Aorta (tissue), 5 donors: ENCODE data around the gene THADA. TPM values are rescaled to one million over a fixed set of nuclear protein-coding genes. Genes with fewer than 3 reads are reported as not detected.

Experiments
- ATAC-seq: fragments of 200-7000 bp; cut with Tn5 transposase; one replicate; pipeline ENCODE4 v1.9.1; 2022; ENCODE audit warnings: moderate library complexity; ENCODE audit not compliant: low FRiP score
- DNase-seq, 2 donors: peaks; one replicate each; pipeline ENCODE4 v3.0.0-alpha.2; 2020
- H3K27ac ChIP-seq, 2 donors: one replicate each; pipeline ENCODE4 v1.5.1; 2013; ENCODE audit warnings: low read length in 2 of 2, mild to moderate bottlenecking in 2 of 2, moderate library complexity in 2 of 2, control low read depth in 1 of 2, inconsistent platforms in 1 of 2, low read depth in 1 of 2
- H3K27me3 ChIP-seq, 2 donors: one replicate each; pipeline ENCODE4 v1.6.1; 2013; ENCODE audit warnings: control low read depth in 1 of 2, low read length in 1 of 2, mild to moderate bottlenecking in 1 of 2, moderate library complexity in 1 of 2; ENCODE audit not compliant: insufficient read depth in 2 of 2, control insufficient read depth in 1 of 2
- H3K36me3 ChIP-seq, 2 donors: one replicate each; pipeline ENCODE4 v1.6.1; 2013; ENCODE audit warnings: control low read depth in 1 of 2, low read length in 1 of 2, mild to moderate bottlenecking in 1 of 2; ENCODE audit not compliant: insufficient read depth in 2 of 2, control insufficient read depth in 1 of 2
- H3K4me1 ChIP-seq, 2 donors: one replicate each; pipeline ENCODE4 v1.6.1; 2013; ENCODE audit warnings: low read length in 2 of 2, control low read depth in 1 of 2, mild to moderate bottlenecking in 1 of 2, moderate library complexity in 1 of 2; ENCODE audit not compliant: insufficient read depth in 2 of 2, control insufficient read depth in 1 of 2
- H3K4me3 ChIP-seq, 2 donors: one replicate each; pipeline ENCODE4 v1.5.1; 2013; ENCODE audit warnings: low read length in 2 of 2, control low read depth in 1 of 2, mild to moderate bottlenecking in 1 of 2
- H3K9me3 ChIP-seq: one replicate; pipeline ENCODE4 v1.6.1; 2013; ENCODE audit warnings: mild to moderate bottlenecking, low read length; ENCODE audit not compliant: control insufficient read depth
- WGBS, 2 donors: extraction: QIAGEN DNeasy Blood & Tissue Kit; methylation state at CpG; one replicate each; pipeline ENCODE4 v1.1.7; 2013; 5-methylcytosine and 5-hydroxymethylcytosine counted together
- intact Hi-C, 2 donors: fragments of 100-400 bp; cut with DNase I; formaldehyde crosslinking; loops; one replicate each; pipeline versions ENCODE4 v1.14.2 to v1.15.0; 2022
- polyA plus RNA-seq, 2 donors: library from polyadenylated mRNA; stranded (reverse); fragments of 200-250 nt; gene quantifications; one replicate each; pipeline ENCODE4 v1.2.3, GENCODE V29; 2013
- total RNA-seq, 2 donors: library from RNA; stranded (reverse); fragmentation: NEBNext Ultra II Directional; extraction: Animal tissue kit (Norgen Biotek cat#: 25700); gene quantifications; one replicate each; pipeline ENCODE4 v1.2.1, GENCODE V29; 2021
- donor health status: healthy with polysubstance abuse.
- donor health status: Bipolar disorder and iron deficiency.
- donor health status: DM: no; HTN: no; CAD: no.
- donor health status: DM: no; HTN: no; CAD: no.
- donor health status: DM: yes; HTN: yes; CAD: no.

Gene THADA
- total and polyA plus RNA-seq, 4 donors, result 12.4 to 38.5 (median 25.0) TPM

- Histone ChIP-seq H3K27me3 (no peaks in the 10 kb centered on the region), H3K36me3 (no peaks in the 10 kb centered on the region), H3K4me3 (no peak overlapping the region), H3K9me3 (no peaks in the 10 kb centered on the region), H3K4me1 (peaks cover 0 to 12% of the 10 kb centered on the region in 2 donors), H3K27ac (peak overlapping the region; percentile 17 to 57)
- intact Hi-C loops, result loop anchor here in 1 of 2 donors (5.0 kb wide), 1 partner anchor 48 kb away; no protein-coding TSS in a partner anchor
- 10 to 13% methylated on average over 4 of the region's 4 CpGs for WGBS, 2 donors
- ATAC-seq (no peak), DNase-seq (no peak)
Observed at GRCh38 chr2:43414586-43415135, 181.2 kb downstream of the THADA start.

- 89 to 91% methylated on average over 2 of the region's 2 CpGs for WGBS, 2 donors
- intact Hi-C loops, result no loop called here
- Histone ChIP-seq H3K36me3 (no peaks in the 10 kb centered on the region), H3K27me3 (no peaks in the 10 kb centered on the region), H3K9me3 (no peaks in the 10 kb centered on the region), H3K27ac (no peak overlapping the region), H3K4me1 (peaks cover 0 to 10% of the 10 kb centered on the region in 2 donors), H3K4me3 (no peak overlapping the region)
- DNase-seq, result no peak
- no peak for ATAC-seq
Observed at GRCh38 chr2:43414033-43414432, 181.8 kb downstream of the THADA start.

DNA sequence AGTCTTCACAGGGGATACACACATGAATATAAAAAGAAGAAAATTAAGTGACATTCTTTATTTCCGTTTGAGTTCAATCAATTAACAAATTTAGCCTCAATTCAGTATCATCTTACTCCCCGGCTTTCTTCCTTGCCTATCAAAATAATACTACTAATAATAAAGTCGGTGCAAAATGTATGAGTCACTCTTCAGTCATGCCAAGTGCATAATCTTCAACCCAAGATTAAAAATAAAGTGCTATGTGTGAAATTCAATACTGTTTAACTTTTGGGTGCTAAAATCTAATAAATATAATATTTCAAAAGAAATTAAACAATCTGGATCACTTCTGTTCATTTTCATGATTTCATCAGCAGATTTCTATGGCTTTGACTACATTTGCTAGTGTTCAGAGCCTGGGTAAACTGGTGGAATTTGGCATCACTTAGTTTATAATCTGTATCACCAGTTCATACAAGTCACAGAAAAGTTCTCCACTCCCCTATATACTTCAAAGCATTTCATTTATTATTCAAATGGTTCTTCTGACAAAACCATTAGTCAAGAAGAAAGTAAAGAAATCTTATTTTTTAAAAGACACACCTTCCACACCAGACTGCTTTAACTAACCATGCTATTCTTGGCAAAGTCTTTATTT, 183.6 kb downstream of the THADA start:
- H3K9me3 ChIP-seq, result no peaks in the 10 kb centered on the region
- H3K4me3 ChIP-seq, result no peak overlapping the region
- no peaks in the 10 kb centered on the region for H3K27me3 ChIP-seq
- 2 to 4% methylated on average over 3 of the region's 3 CpGs for WGBS, 2 donors
- DNase-seq (no peak), ATAC-seq (peak; percentile 70)
- no peak overlapping the region for H3K27ac ChIP-seq
- intact Hi-C loops, result no loop called here
- peaks cover 0 to 7% of the 10 kb centered on the region in 2 donors for H3K4me1 ChIP-seq
- H3K36me3 ChIP-seq, result no peaks in the 10 kb centered on the region

DNA sequence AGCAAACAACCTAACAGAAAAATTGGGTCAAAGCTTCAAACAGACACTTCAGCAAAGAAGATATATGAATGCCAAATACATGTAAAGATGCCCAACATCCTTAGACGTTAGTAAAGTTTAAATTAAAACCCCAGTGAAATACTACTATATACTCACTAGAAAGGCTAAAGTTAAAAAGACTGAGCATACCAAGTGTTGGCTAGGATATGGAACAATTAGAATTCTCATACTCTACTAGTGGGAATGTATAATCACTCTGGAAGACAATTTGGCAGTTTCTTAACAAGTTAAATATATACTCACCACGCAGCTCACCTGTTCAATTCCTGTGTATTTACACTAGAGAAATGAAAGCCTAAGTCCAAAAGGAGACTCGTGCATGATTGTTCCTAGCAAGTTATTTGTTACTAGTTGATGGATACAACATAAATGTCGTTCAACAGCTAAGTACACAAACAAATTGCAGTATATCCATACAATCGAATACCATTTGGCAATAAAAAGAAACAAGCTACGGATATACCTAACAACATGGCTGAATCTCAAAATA, 185.7 kb downstream of the THADA start:
- intact Hi-C loops, result no loop called here
- H3K9me3 ChIP-seq, result no peaks in the 10 kb centered on the region
- DNase-seq (no peak), ATAC-seq (no peak)
- H3K27ac ChIP-seq, result no peak overlapping the region
- H3K27me3 ChIP-seq, result no peaks in the 10 kb centered on the region
- H3K4me3 ChIP-seq, result no peak overlapping the region
- no peaks in the 10 kb centered on the region for H3K36me3 ChIP-seq
- WGBS, 2 donors, result 90 to 91% methylated on average over 6 of the region's 6 CpGs
- H3K4me1 ChIP-seq, result peaks cover under 1 to 3% of the 10 kb centered on the region in 2 donors

DNA sequence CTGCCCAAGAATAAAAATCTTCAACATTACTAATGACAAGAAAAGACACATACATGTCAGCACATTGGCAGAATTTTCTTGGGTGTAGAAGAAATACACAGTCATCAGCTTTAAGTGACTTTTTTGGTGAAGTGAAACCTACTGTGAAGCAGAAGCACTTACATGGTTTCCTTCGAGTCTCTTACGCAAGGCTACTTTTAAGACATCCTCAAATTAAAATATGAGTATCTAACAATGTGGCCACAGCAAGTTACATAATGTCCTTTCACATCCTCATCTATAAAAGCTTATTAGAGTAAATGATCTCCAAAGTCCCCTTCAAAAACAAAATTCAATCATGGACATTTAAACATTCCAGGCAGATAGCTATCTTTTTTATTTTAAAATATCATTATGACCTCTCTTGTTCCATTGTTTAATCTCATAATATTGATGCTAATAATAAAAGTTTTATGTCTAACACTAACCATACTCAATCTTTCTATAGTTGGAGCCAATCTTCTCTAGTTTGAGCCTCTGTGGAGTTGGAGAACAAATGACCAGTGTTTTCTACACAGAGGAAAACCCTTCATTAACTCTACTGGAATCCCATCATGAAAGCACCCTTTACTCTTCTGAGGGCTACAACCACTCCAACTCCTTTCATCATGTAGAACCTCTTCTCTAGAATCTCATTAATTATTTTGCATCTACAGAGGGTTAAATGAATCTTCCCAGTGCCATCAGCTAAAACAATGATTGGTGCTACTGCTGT, 187.3 kb downstream of the THADA start:
- DNase-seq (no peak), ATAC-seq (peak; percentile 34)
- intact Hi-C loops, result no loop called here
- WGBS, 2 donors, result 83% methylated on average over 2 of the region's 2 CpGs
- Histone ChIP-seq H3K4me1 (peaks cover 0 to 3% of the 10 kb centered on the region in 2 donors), H3K9me3 (no peaks in the 10 kb centered on the region), H3K27me3 (no peaks in the 10 kb centered on the region), H3K36me3 (no peaks in the 10 kb centered on the region), H3K27ac (no peak overlapping the region), H3K4me3 (no peak overlapping the region)

DNA sequence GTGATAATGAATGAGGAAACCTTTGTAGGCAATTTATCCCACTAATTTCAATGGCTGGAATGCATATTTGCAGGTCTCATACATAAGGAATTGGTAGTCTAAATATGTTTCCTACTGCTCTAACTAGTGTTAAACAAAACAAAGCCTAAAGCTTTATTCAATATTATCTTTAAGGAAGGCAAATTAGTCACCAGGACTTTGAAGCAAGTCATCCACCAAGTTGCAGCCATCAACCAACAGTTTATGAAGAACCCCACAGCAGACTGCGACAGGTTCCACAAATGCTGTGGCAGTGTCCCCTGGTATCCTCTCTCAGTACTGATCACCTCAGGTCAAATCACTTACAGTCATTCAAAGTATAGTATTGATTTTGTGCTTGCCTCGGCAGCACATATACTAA, 187.9 kb downstream of the THADA start:
- Histone ChIP-seq H3K27ac (no peak overlapping the region), H3K4me1 (peaks cover 0 to 3% of the 10 kb centered on the region in 2 donors), H3K9me3 (no peaks in the 10 kb centered on the region), H3K4me3 (no peak overlapping the region), H3K36me3 (no peaks in the 10 kb centered on the region), H3K27me3 (no peaks in the 10 kb centered on the region)
- intact Hi-C loops, result no loop called here
- whole genome bisulfite sequencing, 2 donors, result 90 to 91% methylated on average over 2 of the region's 2 CpGs
- no peak for DNase-seq
- ATAC-seq, result no peak

- Histone ChIP-seq H3K36me3 (no peaks in the 10 kb centered on the region), H3K27ac (no peak overlapping the region), H3K4me1 (peaks cover 0 to 3% of the 10 kb centered on the region in 2 donors), H3K9me3 (no peaks in the 10 kb centered on the region), H3K4me3 (no peak overlapping the region), H3K27me3 (no peaks in the 10 kb centered on the region)
- ATAC-seq (no peak), DNase-seq (no peak)
- intact Hi-C loops, result no loop called here
- WGBS, 2 donors, result 21 to 36% methylated on average over 6 of the region's 6 CpGs
Observed at GRCh38 chr2:43406651-43407279, 189.1 kb downstream of the THADA start.

DNA sequence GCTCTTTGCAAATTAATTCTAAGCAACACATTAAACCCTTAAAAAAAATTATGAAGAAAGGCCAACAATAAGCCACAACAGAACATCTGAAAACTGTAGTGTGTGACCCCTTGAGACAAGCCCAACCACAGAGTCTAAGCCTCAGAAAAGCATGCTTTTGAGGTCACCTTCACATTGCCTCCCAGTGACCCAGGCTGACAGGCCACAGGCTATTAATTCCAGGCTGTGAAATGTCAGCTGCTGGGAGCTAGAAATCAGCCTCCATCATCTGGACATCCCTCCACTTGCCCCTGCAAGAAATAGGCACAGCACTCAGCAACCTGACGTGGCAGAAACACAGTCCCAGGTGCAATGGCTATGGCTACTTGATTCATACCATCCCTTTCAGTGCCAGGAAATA, 190.0 kb downstream of the THADA start:
- no peak for ATAC-seq
- Histone ChIP-seq H3K36me3 (no peaks in the 10 kb centered on the region), H3K27ac (peak overlapping the region in 1 of 2 donors; percentile 44)

More for the DNA sequence above, 190.0 kb downstream of the THADA start:
- WGBS, 2 donors, result 47 to 63% methylated on average over 1 of the region's 1 CpG
- DNase-seq, result no peak
- H3K4me3 ChIP-seq, result no peak overlapping the region
- H3K27me3 ChIP-seq, result no peaks in the 10 kb centered on the region
- intact Hi-C loops, result no loop called here
- H3K4me1 ChIP-seq, result peaks cover 0 to 3% of the 10 kb centered on the region in 2 donors
- no peaks in the 10 kb centered on the region for H3K9me3 ChIP-seq
